Natural killer cell (primary cell): Measurements from ENCODE around the gene MAML3. TPM values are rescaled to one million over a fixed set of nuclear protein-coding genes. Genes with fewer than 3 reads are reported as not detected.

Experiments used
- ATAC-seq, 3 donors: fragments of 150-1000 bp in 2 of 3; fragments of 200-7000 bp in 1 of 3; cut with Tn5 transposase; 1 replicate in 1 of 3; 2 replicates in 2 of 3; pipeline ENCODE4 v1.10.0; 2021; ENCODE audit warnings: mild to moderate bottlenecking in 2 of 3, moderate library complexity in 2 of 3
- DNase-seq, 2 donors: peaks; one replicate each; pipeline versions ENCODE4 v3.0.0 to v3.0.0-alpha.2; 2013 to 2021; ENCODE audit warnings: mixed read lengths in 1 of 2
- H3K27ac ChIP-seq: one replicate; pipeline ENCODE4 v1.5.1; 2013; ENCODE audit warnings: mild to moderate bottlenecking, low read length
- H3K27me3 ChIP-seq: one replicate; pipeline ENCODE4 v1.6.1; 2013; ENCODE audit warnings: low read length; ENCODE audit not compliant: control insufficient read depth, insufficient read depth
- H3K36me3 ChIP-seq: one replicate; pipeline ENCODE4 v1.6.1; 2013; ENCODE audit warnings: low read length; ENCODE audit not compliant: control insufficient read depth, insufficient read depth
- H3K4me1 ChIP-seq: one replicate; pipeline ENCODE4 v1.6.1; 2013; ENCODE audit warnings: low read length; ENCODE audit not compliant: control insufficient read depth, insufficient read depth
- H3K4me3 ChIP-seq: one replicate; pipeline ENCODE4 v1.5.1; 2013; ENCODE audit warnings: low read length
- H3K9me3 ChIP-seq: one replicate; pipeline ENCODE4 v1.6.1; 2013; ENCODE audit warnings: low read length; ENCODE audit not compliant: control insufficient read depth, insufficient read depth
- H3K27ac Mint-ChIP-seq, 2 donors: one replicate each; pipeline ENCODE4 v1.8.0; 2022; ENCODE audit warnings: mild to moderate bottlenecking in 2 of 2, mixed read lengths in 2 of 2, moderate library complexity in 1 of 2
- H3K27me3 Mint-ChIP-seq, 2 donors: one replicate each; pipeline ENCODE4 v1.8.0; 2022; ENCODE audit warnings: low read depth in 2 of 2, mixed read lengths in 2 of 2
- H3K36me3 Mint-ChIP-seq: one replicate; pipeline ENCODE4 v1.8.0; 2022; ENCODE audit warnings: mixed read lengths
- H3K4me1 Mint-ChIP-seq, 2 donors: one replicate each; pipeline ENCODE4 v1.8.0; 2022; ENCODE audit warnings: mixed read lengths in 2 of 2
- H3K4me3 Mint-ChIP-seq: one replicate; pipeline ENCODE4 v1.8.0; 2022; ENCODE audit warnings: mild to moderate bottlenecking, moderate library complexity, mixed read lengths
- H3K9me3 Mint-ChIP-seq, 2 donors: one replicate each; pipeline ENCODE4 v1.8.0; 2022; ENCODE audit warnings: mixed read lengths in 2 of 2
- CTCF ChIP-seq: fragments of 200-600 bp; IDR thresholded peaks from one replicate; pipeline ENCODE4 v1.8.0; 2022; ENCODE audit warnings: antibody characterized with exemption
- whole genome bisulfite sequencing: methylation state at CpG from one replicate; pipeline ENCODE4 v1.1.7; 2013; ENCODE audit warnings: missing lambda C conversion rate; ENCODE audit not compliant: insufficient coverage; 5-methylcytosine and 5-hydroxymethylcytosine counted together
- intact Hi-C: fragments of 100-400 bp; cut with micrococcal nuclease; formaldehyde crosslinking; loops from one replicate; pipeline ENCODE4 v1.14.2; 2022
- total RNA-seq, 4 donors: library from RNA; stranded (reverse); fragments of 120-200 nt in 1 of 4; gene quantifications; one replicate each; pipeline versions ENCODE4 v1.2.3 to v1.2.4, GENCODE V29; 2013 to 2022

Gene MAML3
- total RNA-seq, 3 donors from 2014 or later (not counting 1 experiment from before 2014, with no cell fraction given), result 1.7 to 5.6 (median 2.8) TPM

- no peaks in the 10 kb centered on the region for H3K27me3 ChIP-seq
- Mint-ChIP-seq H3K4me3 (no peak overlapping the region), H3K27ac (no peak overlapping the region), H3K27me3 (no peaks in the 10 kb centered on the region), H3K9me3 (peaks cover 0 to 2% of the 10 kb centered on the region in 2 donors), H3K4me1 (peaks cover 5 to 6% of the 10 kb centered on the region in 2 donors), H3K36me3 (peaks cover 21% of the 10 kb centered on the region)
- DNase-seq (no peak), ATAC-seq (no peak)
- WGBS, result 94% methylated on average over 4 of the region's 5 CpGs
- peaks cover 5% of the 10 kb centered on the region for H3K4me1 ChIP-seq
- no peak for TF ChIP-seq CTCF
- no peaks in the 10 kb centered on the region for H3K36me3 ChIP-seq
- H3K27ac ChIP-seq, result no peak overlapping the region
- no peak overlapping the region for H3K4me3 ChIP-seq
- H3K9me3 ChIP-seq, result no peaks in the 10 kb centered on the region
- intact Hi-C loops, result no loop called here
Observed at GRCh38 chr4:139696491-139696890, 457.5 kb downstream of the MAML3 start.

DNA sequence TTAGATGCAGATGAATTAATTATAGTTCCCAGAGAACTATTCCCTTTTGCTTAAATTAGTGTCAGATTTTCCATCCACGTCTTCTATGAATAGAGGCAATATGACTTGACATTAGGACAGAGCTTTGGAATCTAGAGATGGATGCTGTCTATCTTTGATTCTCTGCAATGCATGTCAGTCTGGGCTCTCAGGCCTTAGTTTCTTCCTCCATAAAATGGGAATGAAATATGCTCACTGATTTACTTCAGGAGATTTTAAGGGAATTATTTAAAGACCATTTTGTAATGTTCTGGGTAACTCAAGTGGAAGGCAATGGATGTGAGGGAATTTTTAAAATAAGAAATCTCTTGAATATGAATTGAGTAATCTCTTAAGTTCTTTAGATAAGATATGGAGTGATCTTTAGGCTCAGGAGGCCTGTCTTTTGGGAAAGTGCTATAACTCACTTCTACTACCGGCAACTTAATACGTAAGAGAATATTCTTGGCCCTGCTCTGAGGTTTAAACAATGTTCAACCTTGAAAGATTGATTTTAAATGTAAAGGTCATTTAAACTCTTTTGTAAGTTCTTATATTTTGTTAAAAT is 459.4 kb downstream of the MAML3 start:
- peaks cover 21% of the 10 kb centered on the region for H3K36me3 Mint-ChIP-seq
- H3K9me3 Mint-ChIP-seq, result peaks cover 0 to 2% of the 10 kb centered on the region in 2 donors
- H3K4me3 Mint-ChIP-seq, result no peak overlapping the region
- no peak for TF ChIP-seq CTCF
- H3K27ac Mint-ChIP-seq, result no peak overlapping the region
- Histone ChIP-seq H3K27ac (no peak overlapping the region), H3K27me3 (no peaks in the 10 kb centered on the region), H3K4me1 (peaks cover 5% of the 10 kb centered on the region), H3K9me3 (no peaks in the 10 kb centered on the region), H3K4me3 (no peak overlapping the region), H3K36me3 (no peaks in the 10 kb centered on the region)
- no peaks in the 10 kb centered on the region for H3K27me3 Mint-ChIP-seq
- DNase-seq (no peak), ATAC-seq (no peak)
- WGBS, result 85% methylated on average over 1 of the region's 3 CpGs
- H3K4me1 Mint-ChIP-seq, result peaks cover 5 to 6% of the 10 kb centered on the region in 2 donors
- intact Hi-C loops, result no loop called here

GRCh38 chr4:139692309-139693012 is 461.5 kb downstream of the MAML3 start:
- Mint-ChIP-seq H3K4me1 (no peaks in the 10 kb centered on the region), H3K4me3 (no peak overlapping the region), H3K9me3 (no peaks in the 10 kb centered on the region), H3K36me3 (peaks cover 13% of the 10 kb centered on the region), H3K27ac (no peak overlapping the region), H3K27me3 (no peaks in the 10 kb centered on the region)
- ATAC-seq (no peak), DNase-seq (no peak)
- Histone ChIP-seq H3K27ac (no peak overlapping the region), H3K4me1 (peaks cover 5% of the 10 kb centered on the region), H3K9me3 (no peaks in the 10 kb centered on the region), H3K27me3 (no peaks in the 10 kb centered on the region), H3K36me3 (no peaks in the 10 kb centered on the region), H3K4me3 (no peak overlapping the region)
- 53% methylated on average over 4 of the region's 4 CpGs for WGBS
- intact Hi-C loops, result no loop called here
- TF ChIP-seq CTCF, result no peak
